A549 (cell line): ENCODE data around the gene NUAK2. TPM values are rescaled to one million over a fixed set of nuclear protein-coding genes. Genes with fewer than 3 reads are reported as not detected.

Experiments
- ATAC-seq, 2 experiments: fragments of 200-7000 bp in 1 of 2; fragments of >200 bp in 1 of 2; cut with Nextera tagmentation in 1 of 2; cut with Tn5 transposase in 1 of 2; 3 replicates each; pipeline versions ENCODE4 v1.8.0 to v1.9.1; 2018 to 2020; ENCODE audit warnings: mild to moderate bottlenecking in 1 of 2, moderate library complexity in 1 of 2
- CTCF ChIA-PET: fragments of 300-600 bp; sonication (Branson Sonifier 250); formaldehyde crosslinking; extraction: SDS; loops from one replicate; lab custom pipeline; 2021; ENCODE audit warnings: antibody characterized with exemption, inconsistent platforms; lab: Yijun Ruan, JAX
- POLR2A ChIA-PET: fragments of 350-600 bp; formaldehyde crosslinking; extraction: SDS; loops from one replicate; lab custom pipeline; 2021; ENCODE audit warnings: antibody characterized with exemption, inconsistent platforms; lab: Yijun Ruan, JAX
- DNase-seq, 2 experiments: peaks; one replicate each; pipeline versions ENCODE4 v3.0.0 to v3.0.0-alpha.2; 2011 to 2016; ENCODE audit warnings: low read depth in 1 of 2, low spot score in 1 of 2
- FAIRE-seq: peaks from 2 replicates; lab custom pipeline; 2011; peaks lifted over from hg19 to GRCh38; lab: Jason Lieb, UNC
- H3K27ac ChIP-seq, 2 experiments: fragments of >200 bp; sonication (Bioruptor Twin); formaldehyde crosslinking; 3 replicates each; pipeline ENCODE4 v1.5.1; 2016 to 2017
- H3K4me1 ChIP-seq: fragments of >200 bp; sonication (Bioruptor Twin); formaldehyde crosslinking; 3 replicates; pipeline ENCODE4 v1.6.1; 2016
- H3K4me2 ChIP-seq: fragments of >200 bp; sonication (Bioruptor Twin); formaldehyde crosslinking; 3 replicates; pipeline ENCODE4 v1.6.1; 2016
- H3K4me3 ChIP-seq: fragments of >200 bp; sonication (Bioruptor Twin); formaldehyde crosslinking; 3 replicates; pipeline ENCODE4 v1.5.1; 2016
- H3K9me3 ChIP-seq: fragments of >200 bp; sonication (Bioruptor Twin); formaldehyde crosslinking; 3 replicates; pipeline ENCODE4 v1.6.1; 2016
- CHD4 ChIP-seq: fragments of 200-600 bp; sonication (generic); IDR thresholded peaks from 2 replicates; pipeline ENCODE4 v1.6.1; 2016; ENCODE audit warnings: antibody characterized with exemption, mild to moderate bottlenecking, borderline replicate concordance
- EHF ChIP-seq: fragments of 250-450 bp; sonication (Bioruptor Pico); IDR thresholded peaks from 2 replicates; pipeline ENCODE4 v1.5.0; 2020; ENCODE audit warnings: mild to moderate bottlenecking
- EHMT2 ChIP-seq: fragments of 200-600 bp; sonication (generic); IDR thresholded peaks from 2 replicates; pipeline ENCODE4 v1.6.1; 2016; ENCODE audit warnings: antibody characterized with exemption, low read depth, mild to moderate bottlenecking, moderate library complexity
- FOSL2 ChIP-seq, 2 experiments: fragments of 450-650 bp in 1 of 2; fragments of >200 bp in 1 of 2; sonication (Bioruptor Twin) in 1 of 2; formaldehyde crosslinking; IDR thresholded peaks; 2 replicates each; pipeline versions ENCODE4 v1.5.0 to v1.6.1; 2016 to 2020; ENCODE audit warnings: mild to moderate bottlenecking in 1 of 2, moderate library complexity in 1 of 2
- HDAC2 ChIP-seq: fragments of 200-600 bp; sonication (generic); IDR thresholded peaks from 2 replicates; pipeline ENCODE4 v1.6.1; 2016
- HOXB13 ChIP-seq: fragments of 250-450 bp; sonication (Bioruptor Pico); IDR thresholded peaks from 2 replicates; pipeline ENCODE4 v1.5.0; 2020; ENCODE audit warnings: low read depth, mild to moderate bottlenecking, moderate library complexity
- JUN ChIP-seq, 2 experiments: fragments of >200 bp; sonication (Bioruptor Twin); formaldehyde crosslinking; IDR thresholded peaks; 2 replicates in 1 of 2; 3 replicates in 1 of 2; pipeline ENCODE4 v1.6.1; 2016 to 2017
- KDM1A ChIP-seq: fragments of 200-600 bp; sonication (generic); IDR thresholded peaks from 2 replicates; pipeline ENCODE4 v1.6.1; 2016; ENCODE audit warnings: low read depth, mild to moderate bottlenecking
- MAFK ChIP-seq: fragments of 450-650 bp; IDR thresholded peaks from 2 replicates; pipeline ENCODE4 v1.6.1; 2014; ENCODE audit not compliant: partially characterized antibody
- MAX ChIP-seq: IDR thresholded peaks from 2 replicates; pipeline ENCODE4 v1.6.1; 2012
- NFE2L2 ChIP-seq: fragments of 150-350 bp; conservative IDR thresholded peaks from 2 replicates; pipeline ENCODE4 v1.6.1; 2014; ENCODE audit warnings: low read length
- RAD21 ChIP-seq, 2 experiments: fragments of >200 bp in 1 of 2; sonication (Bioruptor Twin) in 1 of 2; formaldehyde crosslinking in 1 of 2; IDR thresholded peaks in 1 of 2; conservative IDR thresholded peaks in 1 of 2; 2 replicates in 1 of 2; 3 replicates in 1 of 2; pipeline ENCODE4 v1.6.1; 2012 to 2018; ENCODE audit warnings: inconsistent platforms in 1 of 2
- RARB ChIP-seq: fragments of 250-450 bp; sonication (Bioruptor Pico); IDR thresholded peaks from 2 replicates; pipeline ENCODE4 v1.8.0; 2021; ENCODE audit warnings: mild to moderate bottlenecking, moderate library complexity
- RNF2 ChIP-seq: fragments of 200-600 bp; sonication (generic); IDR thresholded peaks from 2 replicates; pipeline ENCODE4 v1.6.1; 2016; ENCODE audit warnings: low read depth, mild to moderate bottlenecking, antibody characterized with exemption, moderate library complexity, borderline replicate concordance
- TP53 ChIP-seq: fragments of 250-450 bp; sonication (Bioruptor Pico); IDR thresholded peaks from 2 replicates; pipeline ENCODE4 v1.5.0; 2021; ENCODE audit warnings: mild to moderate bottlenecking, moderate library complexity
- USF2 ChIP-seq: fragments of 450-650 bp; IDR thresholded peaks from 2 replicates; pipeline ENCODE4 v1.6.1; 2014; ENCODE audit warnings: antibody characterized with exemption
- ZSCAN20 ChIP-seq: fragments of 250-450 bp; sonication (Bioruptor Pico); IDR thresholded peaks from 2 replicates; pipeline ENCODE4 v1.8.0; 2022; ENCODE audit warnings: mild to moderate bottlenecking, moderate library complexity
- WGBS: methylation state at CpG from one replicate; pipeline ENCODE4 v1.1.6; 2017; ENCODE audit errors: missing lambda C conversion rate; 5-methylcytosine and 5-hydroxymethylcytosine counted together
- polyA plus RNA-seq, 4 experiments: library from polyadenylated mRNA; depleted of rRNA in 3 of 4; stranded (reverse); fragments of >200 nt; fragmentation: RNase III in 1 of 4; extraction: RNeasy Plus Mini Kit Qiagen cat#74134 plus additional on column Dnase treatment in 1 of 4; gene quantifications; 2 replicates in 3 of 4; 3 replicates in 1 of 4; pipeline ENCODE4 v1.2.3, GENCODE V29; 2011 to 2017

Gene NUAK2
- polyA plus RNA-seq, 2 of the 4 experiments (the other 2 are of a cell fraction) = 29.7 to 37.8 TPM

GRCh38 chr1:205316161-205316566 lies 5.4 kb downstream of the NUAK2 start:
- DNase-seq (no peak), ATAC-seq (no peak), FAIRE-seq (no peak)
- Histone ChIP-seq H3K9me3 (no peaks in the 10 kb centered on the region), H3K4me1 (peaks cover 71% of the 10 kb centered on the region), H3K27ac (peak overlapping the region; percentile 96 to 99), H3K4me2 (peak overlapping the region; percentile 99), H3K4me3 (peak overlapping the region; percentile 95)
- TF ChIP-seq RNF2 (no peak), RARB (CRISPR knock-in tag) (no peak), USF2 (no peak), RAD21 (conservative IDR thresholded peaks at IDR 0.05 in 1 of 2, IDR thresholded peaks at IDR 0.05 in 1 of 2) (no peak), TP53 (no peak), MAFK (no peak), JUN (IDR thresholded peaks at IDR 0.05) (peak in 1 of 2 experiments; percentile 38; a peak in 2 of 5 replicates)
- 8% methylated on average over 2 of the region's 2 CpGs for WGBS
- ChIA-PET POLR2A (interaction anchor here (0.6 to 1.5 kb wide), 2 partner anchors 14 to 43 kb away, joined by 3 to 5 read pairs; no protein-coding TSS in a partner anchor), CTCF (interaction anchor here (1.4 to 89.2 kb wide), 3 partner anchors 9 to 87 kb away, joined by 6 to 3627 read pairs (median 3627); partner anchors contain the start of genes KLHDC8A and NUAK2)

GRCh38 chr1:205315008-205315618 lies 6.4 kb downstream of the NUAK2 start:
- POLR2A ChIA-PET = interaction anchor here (2.1 kb wide), 1 partner anchor 30 kb away, joined by 9 read pairs; no protein-coding TSS in a partner anchor
- DNase-seq = no peak
- no peak for ATAC-seq
- H3K4me3 ChIP-seq = peak overlapping the region; percentile 95
- H3K27ac ChIP-seq = peak overlapping the region; percentile 96 to 99
- H3K4me2 ChIP-seq = peak overlapping the region; percentile 99
- H3K9me3 ChIP-seq = no peaks in the 10 kb centered on the region
- TF ChIP-seq HOXB13 (CRISPR knock-in tag) (0 out of 2 replicates have a peak, but pooled peaks have one; percentile 20), JUN (IDR thresholded peaks at IDR 0.05) (no peak)
- WGBS = 25% methylated on average over 5 of the region's 5 CpGs
- peaks cover 81% of the 10 kb centered on the region for H3K4me1 ChIP-seq
- CTCF ChIA-PET = interaction anchor here (67.1 to 89.2 kb wide), 2 partner anchors 10 to 26 kb away, joined by 3627 read pairs; partner anchors contain the start of genes KLHDC8A and NUAK2
- no peak for FAIRE-seq

- POLR2A ChIA-PET = interaction anchor here (0.7 to 2.1 kb wide), 7 partner anchors 8 to 36 kb away, joined by 3 to 11 read pairs (median 8); no protein-coding TSS in a partner anchor
- peak; percentile 25 to 62; a peak in 4 of 6 replicates for ATAC-seq
- whole genome bisulfite sequencing = 15% methylated on average over 16 of the region's 21 CpGs
Measured at GRCh38 chr1:205313563-205314308, 7.8 kb downstream of the NUAK2 start.

More at GRCh38 chr1:205313563-205314308, 7.8 kb downstream of the NUAK2 start:
- DNase-seq = peak in 1 of 2 experiments; percentile 76
- Histone ChIP-seq H3K27ac (peak overlapping the region; percentile 96 to 99), H3K9me3 (no peaks in the 10 kb centered on the region), H3K4me1 (peaks cover 95% of the 10 kb centered on the region), H3K4me2 (peak overlapping the region; percentile 99), H3K4me3 (peak overlapping the region; percentile 95)
- TF ChIP-seq ZSCAN20 = no peak
- no peak for TF ChIP-seq EHF
- TF ChIP-seq HOXB13 (CRISPR knock-in tag) = no peak
- no peak for TF ChIP-seq CHD4
- TF ChIP-seq KDM1A = 0 out of 2 replicates have a peak, but pooled peaks have one; percentile 33
- TF ChIP-seq HDAC2 = no peak
- TF ChIP-seq RARB (CRISPR knock-in tag) = no peak
- TF ChIP-seq JUN (IDR thresholded peaks at IDR 0.05) = peak; percentile 63 to 77; a peak in 4 of 5 replicates
- no peak for TF ChIP-seq MAX
- no peak for TF ChIP-seq NFE2L2
- no peak for TF ChIP-seq FOSL2 (IDR thresholded peaks at IDR 0.05)
- no peak for TF ChIP-seq FOSL2 (CRISPR knock-in tag; IDR thresholded peaks at IDR 0.05)
- no peak for TF ChIP-seq EHMT2
- no peak for FAIRE-seq
- CTCF ChIA-PET = interaction anchor here (1.2 to 89.2 kb wide), 4 partner anchors 11 to 253 kb away, joined by 4 to 3627 read pairs (median 1816); partner anchors contain the start of genes KLHDC8A and NUAK2
